GM18517 (cell line): ENCODE data around the gene DOCK3.
"Not testable (repeated sequence)": the region's sequence is repeated elsewhere in the genome, so short reads cannot be mapped to it uniquely, and the experiment has no call there.

ENCODE experiments used
- ATAC-seq: cut with Tn5 transposase; IDR thresholded peaks from one replicate; pipeline ENCODE4 v1.9.1; 2021; ENCODE audit warnings: mild to moderate bottlenecking, moderate library complexity; ENCODE audit not compliant: unreplicated experiment

The DOCK3 gene

GRCh38 chr3:50651920-50652529 is 22.7 kb upstream of the DOCK3 start:
- no peak for ATAC-seq

- no peak for ATAC-seq
These were observed 22.0 kb upstream of the DOCK3 start for GRCh38 chr3:50652709-50653108.

- ATAC-seq = no peak
These were observed 20.7 kb upstream of the DOCK3 start for GRCh38 chr3:50653937-50654595.

GRCh38 chr3:50655009-50655830 is 19.5 kb upstream of the DOCK3 start:
- no peak for ATAC-seq

GRCh38 chr3:50656417-50657195 is 18.1 kb upstream of the DOCK3 start:
- no peak for ATAC-seq

- no peak for ATAC-seq
These were observed 17.3 kb upstream of the DOCK3 start for GRCh38 chr3:50657407-50657806.

- ATAC-seq = no peak
These were observed 16.9 kb upstream of the DOCK3 start for GRCh38 chr3:50657816-50658215.

GRCh38 chr3:50658416-50658815 is 16.3 kb upstream of the DOCK3 start:
- no peak for ATAC-seq

- ATAC-seq = no peak
These were observed 15.9 kb upstream of the DOCK3 start for GRCh38 chr3:50658831-50659230.

GRCh38 chr3:50660386-50660785 is 14.3 kb upstream of the DOCK3 start:
- ATAC-seq = no peak

- ATAC-seq = no peak
These were observed 13.3 kb upstream of the DOCK3 start for GRCh38 chr3:50661321-50661837.

GRCh38 chr3:50662408-50662807 is 12.3 kb upstream of the DOCK3 start:
- no peak for ATAC-seq

GRCh38 chr3:50665081-50665840 is 9.5 kb upstream of the DOCK3 start:
- ATAC-seq = no peak

GRCh38 chr3:50665841-50666115 is 8.9 kb upstream of the DOCK3 start:
- ATAC-seq = not testable (repeated sequence)

GRCh38 chr3:50666837-50667236 is 7.9 kb upstream of the DOCK3 start:
- ATAC-seq = no peak

- no peak for ATAC-seq
These were observed 3.4 kb upstream of the DOCK3 start for GRCh38 chr3:50671331-50671730.

GRCh38 chr3:50672656-50673055 is 2.1 kb upstream of the DOCK3 start:
- ATAC-seq = no peak

GRCh38 chr3:50673931-50674330 is 796 bp upstream of the DOCK3 start:
- no peak for ATAC-seq

- no peak for ATAC-seq
These were observed 678 bp downstream of the DOCK3 start for GRCh38 chr3:50675179-50676030.
